CD4-positive, alpha-beta T cell treated with Interleukin-4 for 1 hour (primary cell): Measurements from ENCODE around the gene EPS8.
"Not testable (repeated sequence)": the region's sequence is repeated elsewhere in the genome, so short reads cannot be mapped to it uniquely, and the experiment has no call there.

Experiments
- DNase-seq, 2 donors: peaks; one replicate each; pipeline ENCODE4 v3.0.0-alpha.2; 2020 to 2022

Gene EPS8

GRCh38 chr12:15752785-15753184, 36.4 kb downstream of the EPS8 start:
- DNase-seq: no peak

GRCh38 chr12:15751741-15752140, 37.4 kb downstream of the EPS8 start:
- DNase-seq: no peak

GRCh38 chr12:15749937-15750336, 39.3 kb downstream of the EPS8 start:
- DNase-seq: no peak

GRCh38 chr12:15741870-15742269, 47.3 kb downstream of the EPS8 start:
- not testable (repeated sequence) for DNase-seq

GRCh38 chr12:15741082-15741481, 48.1 kb downstream of the EPS8 start:
- DNase-seq: no peak

- DNase-seq: not testable (repeated sequence)
Observed at GRCh38 chr12:15740389-15740788, 48.8 kb downstream of the EPS8 start.

GRCh38 chr12:15738438-15739015, 50.7 kb downstream of the EPS8 start:
- DNase-seq: no peak

GRCh38 chr12:15735837-15736615, 53.2 kb downstream of the EPS8 start:
- DNase-seq: no peak

GRCh38 chr12:15733136-15733535, 56.1 kb downstream of the EPS8 start:
- DNase-seq: no peak

GRCh38 chr12:15732341-15733061, 56.7 kb downstream of the EPS8 start:
- DNase-seq: no peak

GRCh38 chr12:15731940-15732339, 57.2 kb downstream of the EPS8 start:
- DNase-seq: no peak

- no peak for DNase-seq
Observed at GRCh38 chr12:15729097-15729496, 60.1 kb downstream of the EPS8 start.

GRCh38 chr12:15728118-15728598, 61.0 kb downstream of the EPS8 start:
- no peak for DNase-seq

- no peak for DNase-seq
Observed at GRCh38 chr12:15726878-15727150, 62.4 kb downstream of the EPS8 start.

GRCh38 chr12:15726027-15726877, 62.9 kb downstream of the EPS8 start:
- no peak for DNase-seq

GRCh38 chr12:15722951-15723350, 66.2 kb downstream of the EPS8 start:
- no peak for DNase-seq

GRCh38 chr12:15721316-15722115, 67.7 kb downstream of the EPS8 start:
- DNase-seq: no peak

- DNase-seq: no peak
Observed at GRCh38 chr12:15720295-15720694, 68.9 kb downstream of the EPS8 start.

GRCh38 chr12:15719230-15719629, 70.0 kb downstream of the EPS8 start:
- DNase-seq: no peak

GRCh38 chr12:15717940-15718567, 71.1 kb downstream of the EPS8 start:
- DNase-seq: no peak

- no peak for DNase-seq
Observed at GRCh38 chr12:15716581-15716980, 72.6 kb downstream of the EPS8 start.

- DNase-seq: no peak
Observed at GRCh38 chr12:15714256-15714655, 74.9 kb downstream of the EPS8 start.
